Activated CD8-positive, alpha-beta T cell treated with anti-CD3 and anti-CD28 coated beads for 36 hours (primary cell): Measurements from ENCODE around the gene RPS6KA5. TPM values are rescaled to one million over a fixed set of nuclear protein-coding genes. Genes with fewer than 3 reads are reported as not detected.

Experiments
- ATAC-seq: fragments of 200-7000 bp; cut with Tn5 transposase; one replicate; pipeline ENCODE4 v1.10.0; 2021; ENCODE audit warnings: mild to moderate bottlenecking, moderate library complexity
- CTCF ChIA-PET: fragments of 350-600 bp; sonication (Branson Sonifier 250); formaldehyde crosslinking; loops from one replicate; lab custom pipeline; 2021; ENCODE audit warnings: antibody characterized with exemption; lab: Charles Lee
- POLR2A ChIA-PET: fragments of 350-600 bp; sonication (Branson Sonifier 250); formaldehyde crosslinking; loops from one replicate; lab custom pipeline; 2021; ENCODE audit warnings: antibody characterized with exemption; lab: Charles Lee
- DNase-seq: peaks from one replicate; pipeline ENCODE4 v3.0.0-alpha.2; 2020
- H3K27ac Mint-ChIP-seq: one replicate; pipeline ENCODE4 v1.8.0; 2021; ENCODE audit warnings: mild to moderate bottlenecking, mixed read lengths
- H3K27me3 Mint-ChIP-seq: one replicate; pipeline ENCODE4 v1.8.0; 2021; ENCODE audit warnings: mixed read lengths
- H3K36me3 Mint-ChIP-seq: one replicate; pipeline ENCODE4 v1.8.0; 2021; ENCODE audit warnings: low read depth, mixed read lengths
- H3K4me1 Mint-ChIP-seq: one replicate; pipeline ENCODE4 v1.8.0; 2021; ENCODE audit warnings: low read depth, mixed read lengths
- H3K4me3 Mint-ChIP-seq: one replicate; pipeline ENCODE4 v1.8.0; 2021; ENCODE audit warnings: mild to moderate bottlenecking, moderate library complexity, mixed read lengths
- H3K9me3 Mint-ChIP-seq: one replicate; pipeline ENCODE4 v1.8.0; 2021; ENCODE audit warnings: mixed read lengths
- intact Hi-C: fragments of 100-400 bp; cut with micrococcal nuclease; formaldehyde crosslinking; loops from one replicate; pipeline ENCODE4 v1.10.0; 2022
- total RNA-seq, 2 experiments: library from RNA; stranded (reverse); gene quantifications; one replicate each; pipeline ENCODE4 v1.2.3, GENCODE V29; 2021
- TF ChIP-seq, protein P1 (sequence below): fragments of 200-600 bp; IDR thresholded peaks from one replicate; pipeline ENCODE4 v1.8.0; 2022; ENCODE audit warnings: antibody characterized with exemption, mild to moderate bottlenecking

Gene RPS6KA5
- total RNA-seq, 2 experiments from 2014 or later: 12.8 to 12.9 TPM

DNA sequence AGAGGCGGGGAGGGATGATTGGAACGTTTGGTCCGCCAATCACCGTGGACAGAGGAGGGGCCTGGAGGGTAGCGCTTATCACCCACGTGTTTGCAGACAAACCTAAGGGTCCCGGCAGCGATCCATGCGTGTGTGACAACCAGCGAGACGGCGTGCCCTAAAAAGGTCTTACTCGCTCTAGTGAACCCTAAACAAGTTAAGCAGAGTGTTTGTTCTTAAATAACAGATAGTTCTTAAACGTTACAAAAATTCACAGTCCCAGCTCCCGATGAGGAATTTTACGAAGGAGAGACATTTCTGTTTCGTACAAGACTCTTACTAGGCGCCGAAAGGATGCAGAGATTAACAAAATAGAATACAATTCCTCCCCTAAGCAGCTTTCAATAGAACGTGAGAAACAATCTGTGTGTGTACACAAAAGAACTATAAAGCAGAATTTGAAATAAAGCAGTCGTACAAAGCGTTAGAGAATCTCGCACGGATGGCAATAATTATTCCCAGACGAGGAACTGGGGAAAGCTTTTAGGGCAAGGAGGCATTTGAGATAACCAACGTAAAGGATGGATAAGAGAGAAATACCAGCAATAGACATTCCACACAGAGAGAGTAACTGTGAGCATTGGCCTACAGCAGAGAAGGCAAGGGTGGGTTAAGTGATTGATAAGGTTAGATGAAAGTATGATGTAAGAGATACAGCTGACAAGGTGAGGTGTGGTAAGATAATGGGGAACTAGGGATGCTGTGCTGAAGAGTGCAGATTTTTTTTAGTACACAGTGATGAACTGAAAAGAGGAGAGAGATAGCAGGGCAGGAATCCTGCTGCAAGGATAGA, 831 bp upstream of the RPS6KA5 start:
- intact Hi-C loops: loop anchor here (5.0 kb wide), 1 partner anchor 39 kb away; no protein-coding TSS in a partner anchor
- TF ChIP-seq, protein P1, sequence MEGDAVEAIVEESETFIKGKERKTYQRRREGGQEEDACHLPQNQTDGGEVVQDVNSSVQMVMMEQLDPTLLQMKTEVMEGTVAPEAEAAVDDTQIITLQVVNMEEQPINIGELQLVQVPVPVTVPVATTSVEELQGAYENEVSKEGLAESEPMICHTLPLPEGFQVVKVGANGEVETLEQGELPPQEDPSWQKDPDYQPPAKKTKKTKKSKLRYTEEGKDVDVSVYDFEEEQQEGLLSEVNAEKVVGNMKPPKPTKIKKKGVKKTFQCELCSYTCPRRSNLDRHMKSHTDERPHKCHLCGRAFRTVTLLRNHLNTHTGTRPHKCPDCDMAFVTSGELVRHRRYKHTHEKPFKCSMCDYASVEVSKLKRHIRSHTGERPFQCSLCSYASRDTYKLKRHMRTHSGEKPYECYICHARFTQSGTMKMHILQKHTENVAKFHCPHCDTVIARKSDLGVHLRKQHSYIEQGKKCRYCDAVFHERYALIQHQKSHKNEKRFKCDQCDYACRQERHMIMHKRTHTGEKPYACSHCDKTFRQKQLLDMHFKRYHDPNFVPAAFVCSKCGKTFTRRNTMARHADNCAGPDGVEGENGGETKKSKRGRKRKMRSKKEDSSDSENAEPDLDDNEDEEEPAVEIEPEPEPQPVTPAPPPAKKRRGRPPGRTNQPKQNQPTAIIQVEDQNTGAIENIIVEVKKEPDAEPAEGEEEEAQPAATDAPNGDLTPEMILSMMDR: no peak
- H3K36me3 Mint-ChIP-seq: peaks cover 13% of the 10 kb centered on the region
- H3K4me3 Mint-ChIP-seq: no peak overlapping the region
- POLR2A ChIA-PET: interaction anchor here (0.6 to 9.2 kb wide), 18 partner anchors 13 to 678 kb away, joined by 3 to 113 read pairs (median 4); partner anchors contain the start of genes DGLUCY and GPR68
- CTCF ChIA-PET: interaction anchor here (0.7 to 7.1 kb wide), 7 partner anchors 13 to 159 kb away, joined by 3 to 36 read pairs (median 5); partner anchors contain the start of gene DGLUCY
- peaks cover 7% of the 10 kb centered on the region for H3K9me3 Mint-ChIP-seq
- DNase-seq (no peak), ATAC-seq (no peak)
- H3K27me3 Mint-ChIP-seq: no peaks in the 10 kb centered on the region
- H3K27ac Mint-ChIP-seq: no peak overlapping the region
- H3K4me1 Mint-ChIP-seq: peaks cover 52% of the 10 kb centered on the region

DNA sequence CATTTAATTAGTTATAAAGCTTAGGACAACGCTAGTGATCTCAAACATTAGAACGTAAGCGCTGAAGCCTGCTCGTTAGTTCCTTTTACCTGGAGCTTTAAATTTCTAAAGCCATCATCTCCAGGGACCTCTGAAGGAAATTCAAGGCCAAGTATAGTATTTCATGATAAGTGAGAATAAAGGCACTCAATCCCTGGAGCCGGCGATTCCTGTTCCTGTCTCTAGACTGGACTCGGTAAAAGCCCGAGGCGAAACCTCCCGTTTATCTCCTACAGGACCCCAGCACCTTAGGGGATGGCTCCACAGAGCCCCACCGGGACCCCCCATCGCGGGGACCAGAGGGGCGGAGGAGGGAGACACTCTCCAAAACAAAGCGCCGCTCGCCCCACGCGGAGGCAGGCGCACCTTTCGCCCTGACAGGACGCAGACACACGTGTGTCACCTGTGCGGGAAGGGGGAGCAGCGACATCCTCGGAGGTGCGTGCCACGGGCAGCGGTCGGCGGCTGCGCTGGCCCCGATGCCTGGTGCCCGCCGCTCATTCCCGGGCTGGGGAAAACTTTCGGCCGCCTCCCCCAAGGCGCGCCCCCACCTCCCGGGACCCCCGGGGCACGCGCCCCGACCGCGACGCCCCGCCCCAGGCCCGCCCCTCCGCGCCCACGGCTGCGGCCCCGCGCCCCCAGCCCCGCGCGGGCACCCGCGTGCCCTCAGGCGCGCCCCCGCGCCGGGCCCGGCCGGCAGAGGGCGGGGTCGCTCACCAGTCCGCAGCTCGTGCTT, 678 bp downstream of the RPS6KA5 start:
- peak overlapping the region; percentile 77 for H3K4me3 Mint-ChIP-seq
- intact Hi-C loops: loop anchor here (5.0 to 10.0 kb wide), 2 partner anchors 37 to 155 kb away; no protein-coding TSS in a partner anchor
- ATAC-seq: peak; percentile 4
- TF ChIP-seq, protein P1: no peak
- H3K36me3 Mint-ChIP-seq: peaks cover 14% of the 10 kb centered on the region
- H3K27me3 Mint-ChIP-seq: no peaks in the 10 kb centered on the region
- DNase-seq: peak; percentile 70
- peaks cover 52% of the 10 kb centered on the region for H3K4me1 Mint-ChIP-seq
- ChIA-PET POLR2A (interaction anchor here (0.7 to 9.2 kb wide), 12 partner anchors 8 to 153 kb away, joined by 3 to 113 read pairs (median 6); partner anchors contain the start of gene DGLUCY), CTCF (interaction anchor here (0.7 to 7.1 kb wide), 9 partner anchors 11 to 157 kb away, joined by 3 to 36 read pairs (median 5); partner anchors contain the start of gene DGLUCY)
- peak overlapping the region; percentile 58 for H3K27ac Mint-ChIP-seq
- peaks cover 7% of the 10 kb centered on the region for H3K9me3 Mint-ChIP-seq

DNA sequence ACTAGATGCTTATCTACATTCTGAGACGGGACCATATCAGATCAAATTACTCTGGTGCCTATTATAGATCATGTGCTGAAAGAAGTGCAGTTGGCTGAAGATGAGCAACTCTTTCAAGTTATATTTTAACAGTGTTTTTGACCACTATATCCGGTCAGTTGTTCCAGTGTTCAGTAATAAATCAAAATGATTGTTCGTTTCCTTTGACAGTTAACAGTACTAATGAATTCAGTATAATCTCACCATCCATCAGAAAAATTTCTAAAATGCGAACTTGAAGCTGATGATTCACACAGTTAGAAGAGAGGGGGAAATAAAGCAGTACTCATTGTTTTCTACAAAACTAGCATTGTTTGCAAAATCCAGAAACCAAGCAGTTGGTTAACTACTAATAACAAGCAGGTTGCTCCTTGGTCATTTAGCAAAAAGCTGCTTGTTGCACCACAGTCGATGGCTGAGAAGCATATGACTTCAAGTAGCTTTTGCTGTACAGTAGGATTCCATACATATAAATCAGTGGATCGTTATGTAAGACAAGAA, 2.3 kb downstream of the RPS6KA5 start:
- H3K27me3 Mint-ChIP-seq: no peaks in the 10 kb centered on the region
- intact Hi-C loops: loop anchor here (10.0 kb wide), 1 partner anchor 153 kb away; no protein-coding TSS in a partner anchor
- H3K4me1 Mint-ChIP-seq: peaks cover 47% of the 10 kb centered on the region
- no peak overlapping the region for H3K27ac Mint-ChIP-seq
- ChIA-PET POLR2A (interaction anchor here (0.7 to 9.2 kb wide), 6 partner anchors 8 to 283 kb away, joined by 3 to 113 read pairs (median 6); partner anchors contain the start of gene DGLUCY), CTCF (interaction anchor here (0.6 to 3.7 kb wide), 10 partner anchors 10 to 155 kb away, joined by 3 to 17 read pairs (median 4); no protein-coding TSS in a partner anchor)
- no peak for ATAC-seq
- peaks cover 10% of the 10 kb centered on the region for H3K36me3 Mint-ChIP-seq
- peak overlapping the region; percentile 77 for H3K4me3 Mint-ChIP-seq
- TF ChIP-seq, protein P1: no peak
- no peak for DNase-seq
- no peaks in the 10 kb centered on the region for H3K9me3 Mint-ChIP-seq

- Mint-ChIP-seq H3K27me3 (no peaks in the 10 kb centered on the region), H3K27ac (no peak overlapping the region), H3K9me3 (no peaks in the 10 kb centered on the region), H3K4me3 (no peak overlapping the region), H3K36me3 (peaks cover 10% of the 10 kb centered on the region), H3K4me1 (peaks cover 45% of the 10 kb centered on the region)
- DNase-seq (no peak), ATAC-seq (no peak)
- ChIA-PET CTCF (interaction anchor here (1.2 to 1.6 kb wide), 2 partner anchors 82 to 151 kb away, joined by 3 to 4 read pairs; no protein-coding TSS in a partner anchor), POLR2A (interaction anchor here (0.6 kb wide), 1 partner anchor 67 kb away, joined by 3 read pairs; no protein-coding TSS in a partner anchor)
- intact Hi-C loops: loop anchor here (10.0 kb wide), 1 partner anchor 152 kb away; no protein-coding TSS in a partner anchor
- TF ChIP-seq, protein P1: no peak
Measured at GRCh38 chr14:91056361-91056760, 4.1 kb downstream of the RPS6KA5 start.
